Natural killer cell (primary cell): ENCODE results near the gene CRYBA2. TPM values are rescaled to one million over a fixed set of nuclear protein-coding genes. Genes with fewer than 3 reads are reported as not detected.

Experiments
- ATAC-seq, 3 donors: fragments of 150-1000 bp in 2 of 3; fragments of 200-7000 bp in 1 of 3; cut with Tn5 transposase; 1 replicate in 1 of 3; 2 replicates in 2 of 3; pipeline ENCODE4 v1.10.0; 2021; ENCODE audit warnings: mild to moderate bottlenecking in 2 of 3, moderate library complexity in 2 of 3
- DNase-seq, 2 donors: peaks; one replicate each; pipeline versions ENCODE4 v3.0.0 to v3.0.0-alpha.2; 2013 to 2021; ENCODE audit warnings: mixed read lengths in 1 of 2
- H3K27ac ChIP-seq: one replicate; pipeline ENCODE4 v1.5.1; 2013; ENCODE audit warnings: mild to moderate bottlenecking, low read length
- H3K27me3 ChIP-seq: one replicate; pipeline ENCODE4 v1.6.1; 2013; ENCODE audit warnings: low read length; ENCODE audit not compliant: control insufficient read depth, insufficient read depth
- H3K36me3 ChIP-seq: one replicate; pipeline ENCODE4 v1.6.1; 2013; ENCODE audit warnings: low read length; ENCODE audit not compliant: control insufficient read depth, insufficient read depth
- H3K4me1 ChIP-seq: one replicate; pipeline ENCODE4 v1.6.1; 2013; ENCODE audit warnings: low read length; ENCODE audit not compliant: control insufficient read depth, insufficient read depth
- H3K4me3 ChIP-seq: one replicate; pipeline ENCODE4 v1.5.1; 2013; ENCODE audit warnings: low read length
- H3K9me3 ChIP-seq: one replicate; pipeline ENCODE4 v1.6.1; 2013; ENCODE audit warnings: low read length; ENCODE audit not compliant: control insufficient read depth, insufficient read depth
- H3K27ac Mint-ChIP-seq, 2 donors: one replicate each; pipeline ENCODE4 v1.8.0; 2022; ENCODE audit warnings: mild to moderate bottlenecking in 2 of 2, mixed read lengths in 2 of 2, moderate library complexity in 1 of 2
- H3K27me3 Mint-ChIP-seq, 2 donors: one replicate each; pipeline ENCODE4 v1.8.0; 2022; ENCODE audit warnings: low read depth in 2 of 2, mixed read lengths in 2 of 2
- H3K36me3 Mint-ChIP-seq: one replicate; pipeline ENCODE4 v1.8.0; 2022; ENCODE audit warnings: mixed read lengths
- H3K4me1 Mint-ChIP-seq, 2 donors: one replicate each; pipeline ENCODE4 v1.8.0; 2022; ENCODE audit warnings: mixed read lengths in 2 of 2
- H3K4me3 Mint-ChIP-seq: one replicate; pipeline ENCODE4 v1.8.0; 2022; ENCODE audit warnings: mild to moderate bottlenecking, moderate library complexity, mixed read lengths
- H3K9me3 Mint-ChIP-seq, 2 donors: one replicate each; pipeline ENCODE4 v1.8.0; 2022; ENCODE audit warnings: mixed read lengths in 2 of 2
- CTCF ChIP-seq: fragments of 200-600 bp; IDR thresholded peaks from one replicate; pipeline ENCODE4 v1.8.0; 2022; ENCODE audit warnings: antibody characterized with exemption
- WGBS: methylation state at CpG from one replicate; pipeline ENCODE4 v1.1.7; 2013; ENCODE audit warnings: missing lambda C conversion rate; ENCODE audit not compliant: insufficient coverage; 5-methylcytosine and 5-hydroxymethylcytosine counted together
- intact Hi-C: fragments of 100-400 bp; cut with micrococcal nuclease; formaldehyde crosslinking; loops from one replicate; pipeline ENCODE4 v1.14.2; 2022
- total RNA-seq, 4 donors: library from RNA; stranded (reverse); fragments of 120-200 nt in 1 of 4; gene quantifications; one replicate each; pipeline versions ENCODE4 v1.2.3 to v1.2.4, GENCODE V29; 2013 to 2022

The CRYBA2 gene
- total RNA-seq, 3 donors from 2014 or later (not counting 1 experiment from before 2014, with no cell fraction given): not detected

GRCh38 chr2:219023045-219023605 is 29.9 kb upstream of the CRYBA2 start:
- Mint-ChIP-seq H3K4me1 (no peaks in the 10 kb centered on the region), H3K9me3 (no peaks in the 10 kb centered on the region), H3K36me3 (no peaks in the 10 kb centered on the region), H3K4me3 (no peak overlapping the region), H3K27ac (no peak overlapping the region), H3K27me3 (no peaks in the 10 kb centered on the region)
- H3K4me3 ChIP-seq: no peak overlapping the region
- no peak overlapping the region for H3K27ac ChIP-seq
- H3K36me3 ChIP-seq: no peaks in the 10 kb centered on the region
- intact Hi-C loops: no loop called here
- H3K4me1 ChIP-seq: no peaks in the 10 kb centered on the region
- WGBS: 88% methylated on average over 12 of the region's 12 CpGs
- no peaks in the 10 kb centered on the region for H3K9me3 ChIP-seq
- H3K27me3 ChIP-seq: no peaks in the 10 kb centered on the region
- no peak for DNase-seq
- no peak for ATAC-seq
- no peak for TF ChIP-seq CTCF

- DNase-seq: no peak
- H3K36me3 ChIP-seq: no peaks in the 10 kb centered on the region
- no peaks in the 10 kb centered on the region for H3K9me3 ChIP-seq
- TF ChIP-seq CTCF: no peak
- Mint-ChIP-seq H3K27ac (no peak overlapping the region), H3K4me3 (no peak overlapping the region), H3K36me3 (no peaks in the 10 kb centered on the region), H3K4me1 (no peaks in the 10 kb centered on the region), H3K27me3 (no peaks in the 10 kb centered on the region), H3K9me3 (no peaks in the 10 kb centered on the region)
- no peaks in the 10 kb centered on the region for H3K4me1 ChIP-seq
- no peak overlapping the region for H3K4me3 ChIP-seq
- H3K27ac ChIP-seq: no peak overlapping the region
- intact Hi-C loops: no loop called here
- no peak for ATAC-seq
- 79% methylated on average over 5 of the region's 5 CpGs for WGBS
- H3K27me3 ChIP-seq: no peaks in the 10 kb centered on the region
Observed at GRCh38 chr2:219022616-219023015, 29.4 kb upstream of the CRYBA2 start.

- Mint-ChIP-seq H3K36me3 (no peaks in the 10 kb centered on the region), H3K9me3 (no peaks in the 10 kb centered on the region), H3K4me3 (no peak overlapping the region), H3K27me3 (no peaks in the 10 kb centered on the region), H3K27ac (no peak overlapping the region), H3K4me1 (no peaks in the 10 kb centered on the region)
- ATAC-seq (no peak), DNase-seq (no peak)
- H3K4me1 ChIP-seq: no peaks in the 10 kb centered on the region
- H3K27me3 ChIP-seq: no peaks in the 10 kb centered on the region
- no peak overlapping the region for H3K4me3 ChIP-seq
- TF ChIP-seq CTCF: no peak
- H3K36me3 ChIP-seq: no peaks in the 10 kb centered on the region
- no peaks in the 10 kb centered on the region for H3K9me3 ChIP-seq
- intact Hi-C loops: no loop called here
- 88% methylated on average over 12 of the region's 12 CpGs for WGBS
- H3K27ac ChIP-seq: no peak overlapping the region
Observed at GRCh38 chr2:219022041-219022440, 28.8 kb upstream of the CRYBA2 start.

- ATAC-seq (no peak), DNase-seq (no peak)
- Mint-ChIP-seq H3K4me3 (no peak overlapping the region), H3K27ac (no peak overlapping the region), H3K27me3 (peaks cover 2 to 3% of the 10 kb centered on the region in 2 donors), H3K36me3 (no peaks in the 10 kb centered on the region), H3K9me3 (no peaks in the 10 kb centered on the region), H3K4me1 (no peaks in the 10 kb centered on the region)
- no peak overlapping the region for H3K27ac ChIP-seq
- no peak overlapping the region for H3K4me3 ChIP-seq
- 89% methylated on average over 9 of the region's 9 CpGs for WGBS
- H3K9me3 ChIP-seq: no peaks in the 10 kb centered on the region
- intact Hi-C loops: no loop called here
- no peaks in the 10 kb centered on the region for H3K36me3 ChIP-seq
- TF ChIP-seq CTCF: no peak
- H3K4me1 ChIP-seq: no peaks in the 10 kb centered on the region
- no peaks in the 10 kb centered on the region for H3K27me3 ChIP-seq
Observed at GRCh38 chr2:219021591-219021990, 28.4 kb upstream of the CRYBA2 start.
